ENCODE results near the gene NEGR1. TPM values are rescaled to one million over a fixed set of nuclear protein-coding genes. Genes with fewer than 3 reads are reported as not detected.

Gene NEGR1
- total and polyA plus RNA-seq, 2 experiments from 2014 or later = 1.0 to 2.8 TPM

DNA sequence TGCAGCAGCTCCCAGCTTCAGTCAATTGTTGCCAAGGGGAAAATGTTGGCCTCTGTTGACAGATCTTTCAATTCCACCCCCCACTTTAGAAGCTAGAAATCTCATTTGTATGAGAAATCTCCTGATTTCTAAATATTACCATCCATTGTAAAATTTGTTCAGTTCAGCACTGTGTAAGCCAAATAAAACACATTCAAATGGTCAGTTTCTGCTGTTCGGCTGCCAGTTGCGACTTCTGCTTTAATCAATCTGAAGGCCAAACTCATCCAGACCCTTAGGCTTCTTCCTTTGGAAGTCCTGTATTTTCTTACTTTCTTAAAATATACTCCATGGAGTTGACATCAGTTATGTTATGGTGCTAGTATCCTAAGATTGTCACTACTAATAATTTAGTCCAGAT, 920.3 kb downstream of the NEGR1 start:
- no peaks in the 10 kb centered on the region for H4K20me1 ChIP-seq (ENCODE audit: insufficient read depth, poor library complexity, severe bottlenecking)
- TF ChIP-seq, protein P1, sequence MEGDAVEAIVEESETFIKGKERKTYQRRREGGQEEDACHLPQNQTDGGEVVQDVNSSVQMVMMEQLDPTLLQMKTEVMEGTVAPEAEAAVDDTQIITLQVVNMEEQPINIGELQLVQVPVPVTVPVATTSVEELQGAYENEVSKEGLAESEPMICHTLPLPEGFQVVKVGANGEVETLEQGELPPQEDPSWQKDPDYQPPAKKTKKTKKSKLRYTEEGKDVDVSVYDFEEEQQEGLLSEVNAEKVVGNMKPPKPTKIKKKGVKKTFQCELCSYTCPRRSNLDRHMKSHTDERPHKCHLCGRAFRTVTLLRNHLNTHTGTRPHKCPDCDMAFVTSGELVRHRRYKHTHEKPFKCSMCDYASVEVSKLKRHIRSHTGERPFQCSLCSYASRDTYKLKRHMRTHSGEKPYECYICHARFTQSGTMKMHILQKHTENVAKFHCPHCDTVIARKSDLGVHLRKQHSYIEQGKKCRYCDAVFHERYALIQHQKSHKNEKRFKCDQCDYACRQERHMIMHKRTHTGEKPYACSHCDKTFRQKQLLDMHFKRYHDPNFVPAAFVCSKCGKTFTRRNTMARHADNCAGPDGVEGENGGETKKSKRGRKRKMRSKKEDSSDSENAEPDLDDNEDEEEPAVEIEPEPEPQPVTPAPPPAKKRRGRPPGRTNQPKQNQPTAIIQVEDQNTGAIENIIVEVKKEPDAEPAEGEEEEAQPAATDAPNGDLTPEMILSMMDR (IDR thresholded peaks at IDR 0.05; ENCODE audit: poor library complexity) = no peak
- TF ChIP-seq EZH2 (IDR thresholded peaks at IDR 0.05; ENCODE audit: borderline replicate concordance) (no peak), EZH2phosphoT487 (IDR thresholded peaks at IDR 0.05; ENCODE audit: low read depth, severe bottlenecking, unreplicated experiment) (no peak)
- no peaks in the 10 kb centered on the region for H3K9me3 ChIP-seq (ENCODE audit: low read depth)
- DNase-seq (ENCODE audit: low spot score) = no peak
- H3K4me3 ChIP-seq = no peak overlapping the region
- H3K79me2 ChIP-seq = no peaks in the 10 kb centered on the region
- no peaks in the 10 kb centered on the region for H3K36me3 ChIP-seq (replicated peaks; ENCODE audit: insufficient read depth, low read depth)
- H3K4me2 ChIP-seq = no peak overlapping the region
- H3K27ac ChIP-seq = no peak overlapping the region
- H3K4me1 ChIP-seq (ENCODE audit: insufficient read depth) = no peaks in the 10 kb centered on the region
- H3K27me3 ChIP-seq = no peaks in the 10 kb centered on the region
- no peaks in the 10 kb centered on the region for H3K9me2 ChIP-seq (replicated peaks; ENCODE audit: insufficient read depth)
- H2AFZ ChIP-seq = no peak overlapping the region
- WGBS (ENCODE audit: low lambda C conversion rate, missing lambda C conversion rate) = 98% methylated on average over 2 of the region's 2 CpGs

DNA sequence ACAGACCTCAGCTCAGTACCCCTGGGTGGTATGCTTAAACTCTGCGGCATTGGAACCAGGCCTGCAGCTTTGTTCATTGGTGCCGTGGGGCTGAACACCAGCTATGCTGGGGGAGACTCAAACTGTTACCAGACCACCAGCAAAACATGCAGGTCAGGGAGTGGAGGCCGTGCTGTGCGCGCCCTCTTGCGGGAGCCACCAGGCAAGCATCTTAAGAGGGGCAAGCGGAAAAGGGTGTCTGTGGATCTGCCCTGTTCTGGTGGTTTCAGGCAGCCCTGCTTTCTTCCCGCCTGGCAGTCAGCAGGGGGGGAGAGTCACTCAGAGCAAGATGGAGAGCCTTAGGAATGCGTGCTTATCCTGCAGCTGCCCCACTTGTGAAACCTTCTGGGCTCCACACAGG, 924.6 kb downstream of the NEGR1 start:
- H3K4me1 ChIP-seq (ENCODE audit: insufficient read depth) = no peaks in the 10 kb centered on the region
- no peak overlapping the region for H3K4me3 ChIP-seq
- H3K27me3 ChIP-seq = no peaks in the 10 kb centered on the region
- H3K79me2 ChIP-seq = no peaks in the 10 kb centered on the region
- DNase-seq (ENCODE audit: low spot score) = no peak
- no peak overlapping the region for H3K4me2 ChIP-seq
- H4K20me1 ChIP-seq (ENCODE audit: insufficient read depth, poor library complexity, severe bottlenecking) = no peaks in the 10 kb centered on the region
- H2AFZ ChIP-seq = no peak overlapping the region
- WGBS (ENCODE audit: low lambda C conversion rate, missing lambda C conversion rate) = 80% methylated on average over 9 of the region's 9 CpGs
- no peaks in the 10 kb centered on the region for H3K9me3 ChIP-seq (ENCODE audit: low read depth)
- no peaks in the 10 kb centered on the region for H3K9me2 ChIP-seq (replicated peaks; ENCODE audit: insufficient read depth)
- TF ChIP-seq EZH2 (IDR thresholded peaks at IDR 0.05; ENCODE audit: borderline replicate concordance) (no peak), EZH2phosphoT487 (IDR thresholded peaks at IDR 0.05; ENCODE audit: low read depth, severe bottlenecking, unreplicated experiment) (no peak)
- TF ChIP-seq, protein P1 (IDR thresholded peaks at IDR 0.05; ENCODE audit: poor library complexity) = no peak
- H3K27ac ChIP-seq = no peak overlapping the region
- no peaks in the 10 kb centered on the region for H3K36me3 ChIP-seq (replicated peaks; ENCODE audit: insufficient read depth, low read depth)

DNA sequence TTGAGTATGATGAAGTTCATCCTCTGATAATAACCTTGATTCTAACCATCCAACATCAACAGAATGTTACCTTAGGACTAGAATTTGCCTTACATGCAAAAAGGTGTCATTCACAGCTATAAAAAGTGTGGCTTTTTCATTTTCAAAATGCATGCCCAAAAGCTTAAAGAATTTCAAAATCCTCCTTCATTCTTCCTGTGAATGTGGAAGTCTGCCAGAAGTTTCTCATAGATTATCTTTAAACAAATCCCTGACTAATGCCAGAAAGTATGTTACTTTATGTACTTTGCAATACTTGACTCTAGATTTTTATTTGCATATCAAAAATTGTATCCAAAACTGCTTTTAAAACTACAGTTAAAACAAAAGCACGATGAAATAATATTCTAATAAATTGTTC, 930.9 kb downstream of the NEGR1 start:
- Histone ChIP-seq H3K79me2 (no peaks in the 10 kb centered on the region), H3K4me2 (no peak overlapping the region), H4K20me1 (ENCODE audit: insufficient read depth, poor library complexity, severe bottlenecking) (no peaks in the 10 kb centered on the region), H3K4me3 (no peak overlapping the region), H3K27me3 (no peaks in the 10 kb centered on the region), H3K36me3 (replicated peaks; ENCODE audit: insufficient read depth, low read depth) (no peaks in the 10 kb centered on the region), H3K9me2 (replicated peaks; ENCODE audit: insufficient read depth) (no peaks in the 10 kb centered on the region), H3K27ac (no peak overlapping the region), H2AFZ (no peak overlapping the region), H3K9me3 (ENCODE audit: low read depth) (no peaks in the 10 kb centered on the region), H3K4me1 (ENCODE audit: insufficient read depth) (no peaks in the 10 kb centered on the region)
- DNase-seq (ENCODE audit: low spot score) = no peak
- whole genome bisulfite sequencing (ENCODE audit: low lambda C conversion rate, missing lambda C conversion rate) = 82% methylated on average over 1 of the region's 1 CpG
- no peak for TF ChIP-seq EZH2 (IDR thresholded peaks at IDR 0.05; ENCODE audit: borderline replicate concordance)
- TF ChIP-seq, protein P1 (IDR thresholded peaks at IDR 0.05; ENCODE audit: poor library complexity) = no peak
- no peak for TF ChIP-seq EZH2phosphoT487 (IDR thresholded peaks at IDR 0.05; ENCODE audit: low read depth, severe bottlenecking, unreplicated experiment)

DNA sequence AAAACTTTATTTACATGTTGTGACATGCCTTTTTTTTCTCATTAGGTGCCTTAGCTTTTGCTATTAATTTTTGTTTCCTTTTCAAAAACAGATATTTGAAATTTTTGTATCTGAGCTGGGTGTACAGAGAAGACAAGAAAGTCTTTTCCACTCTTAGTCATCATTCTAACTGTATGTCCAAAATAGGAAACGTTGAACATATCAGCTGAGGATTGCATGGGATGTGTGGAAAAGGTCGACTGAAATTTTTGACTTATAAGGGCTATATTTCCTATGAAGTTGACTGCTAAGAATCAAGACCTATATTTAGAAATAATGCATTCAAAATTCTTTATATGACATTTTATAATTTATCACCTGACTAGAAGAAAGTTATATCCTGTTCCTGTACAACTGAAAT, 931.5 kb downstream of the NEGR1 start:
- Histone ChIP-seq H3K4me2 (no peak overlapping the region), H3K4me1 (ENCODE audit: insufficient read depth) (no peaks in the 10 kb centered on the region), H3K36me3 (replicated peaks; ENCODE audit: insufficient read depth, low read depth) (no peaks in the 10 kb centered on the region), H3K4me3 (no peak overlapping the region), H3K27ac (no peak overlapping the region), H3K79me2 (no peaks in the 10 kb centered on the region), H3K9me2 (replicated peaks; ENCODE audit: insufficient read depth) (no peaks in the 10 kb centered on the region), H4K20me1 (ENCODE audit: insufficient read depth, poor library complexity, severe bottlenecking) (no peaks in the 10 kb centered on the region), H3K9me3 (ENCODE audit: low read depth) (no peaks in the 10 kb centered on the region), H3K27me3 (no peaks in the 10 kb centered on the region), H2AFZ (no peak overlapping the region)
- TF ChIP-seq EZH2phosphoT487 (IDR thresholded peaks at IDR 0.05; ENCODE audit: low read depth, severe bottlenecking, unreplicated experiment) (no peak), EZH2 (IDR thresholded peaks at IDR 0.05; ENCODE audit: borderline replicate concordance) (no peak)
- TF ChIP-seq, protein P1 (IDR thresholded peaks at IDR 0.05; ENCODE audit: poor library complexity) = no peak
- 66% methylated on average over 2 of the region's 2 CpGs for WGBS (ENCODE audit: low lambda C conversion rate, missing lambda C conversion rate)
- no peak for DNase-seq (ENCODE audit: low spot score)

Measured in hepatocyte (in vitro differentiated cells).